Measurements from ENCODE around the gene TMEM164. TPM values are rescaled to one million over a fixed set of nuclear protein-coding genes. Genes with fewer than 3 reads are reported as not detected.

TMEM164 gene
- total and polyA plus RNA-seq, 2 of the 4 experiments (the other 2 are of a cell fraction), result 6.3 to 7.1 TPM

- H3K4me2 ChIP-seq (ENCODE audit: low read depth, low read length), result no peak overlapping the region
- dilution Hi-C loops (cut with HindIII; ENCODE audit: low sequenced_read_pairs, unreplicated experiment), result no loop called here
Observed at GRCh38 chrX:110167952-110168451, 165.1 kb downstream of the TMEM164 start.

More at GRCh38 chrX:110167952-110168451, 165.1 kb downstream of the TMEM164 start:
- ATAC-seq (ENCODE audit: low read depth) (peak; percentile 48), DNase-seq (no peak)
- Histone ChIP-seq H3K14ac (replicated peaks; ENCODE audit: low read depth, low read length) (no peak overlapping the region), H4K20me1 (ENCODE audit: insufficient read depth, low read length) (0 out of 2 replicates have a peak, but pooled peaks cover 3% of the 10 kb centered on the region), H3K56ac (ENCODE audit: extremely low read depth, insufficient read depth, low read length) (no peak overlapping the region), H3K4ac (ENCODE audit: low read depth, low read length) (no peak overlapping the region; the same call in 1 of the 2 replicates), H2AK9ac (replicated peaks; ENCODE audit: low read depth, low read length, poor library complexity) (peak overlapping the region; percentile 67), H3K27me3 (ENCODE audit: control insufficient read depth, insufficient read depth, low read length) (no peaks in the 10 kb centered on the region; the same call in 1 of the 2 replicates), H3K27ac (ENCODE audit: insufficient read depth, low read length) (no peak overlapping the region), H4K91ac (ENCODE audit: insufficient read depth, low read depth, low read length) (no peak overlapping the region; the same call in 1 of the 2 replicates), H3K79me1 (ENCODE audit: low read depth in 1 of 2, low read length in 2 of 2) (no peaks in the 10 kb centered on the region), H2BK15ac (ENCODE audit: low read depth, low read length) (no peak overlapping the region), H2AFZ (replicated peaks; ENCODE audit: low read length, poor library complexity) (no peak overlapping the region), H2AK5ac (ENCODE audit: low read depth, low read length) (no peak overlapping the region), H3K4me3 (ENCODE audit: insufficient read depth, low read depth, low read length) (no peak overlapping the region), H3K36me3 (ENCODE audit: control insufficient read depth, insufficient read depth, low read length) (0 out of 2 replicates have a peak, but pooled peaks cover under 1% of the 10 kb centered on the region), H4K5ac (ENCODE audit: low read depth, low read length) (no peak overlapping the region), H2BK5ac (ENCODE audit: low read depth, low read length, poor library complexity, severe bottlenecking) (no peak overlapping the region), H3K9me1 (ENCODE audit: insufficient read depth, low read length) (peaks cover 11% of the 10 kb centered on the region; the same call in 1 of the 2 replicates), H3K9ac (ENCODE audit: low read depth, low read length) (no peak overlapping the region), H4K8ac (ENCODE audit: low read depth in 2 of 2, low read length in 2 of 2) (no peak overlapping the region), H3K9me3 (ENCODE audit: control insufficient read depth, insufficient read depth, low read length) (no peaks in the 10 kb centered on the region), H3K4me1 (ENCODE audit: control insufficient read depth, insufficient read depth, low read length) (peaks cover 6% of the 10 kb centered on the region), H2BK20ac (ENCODE audit: low read depth, low read length) (peak overlapping the region; percentile 26; the same call in 1 of the 2 replicates), H2BK120ac (ENCODE audit: low read depth, low read length) (no peak overlapping the region), H3K23ac (ENCODE audit: low read depth, low read length) (no peak overlapping the region), H3K18ac (ENCODE audit: low read depth, low read length) (no peak overlapping the region)
- intact Hi-C loops (cut with micrococcal nuclease) (no loop called here), in situ Hi-C loops (cut with MboI; ENCODE audit: low sequenced_read_pairs) (no loop called here)
- no CpG with 5 or more reads among the region's 9 CpGs for WGBS, 2 experiments (ENCODE audit: extremely low coverage in 2 of 2, insufficient read length in 1 of 2)
- POLR2A ChIA-PET (ENCODE audit: unreplicated experiment), result no interaction called here
- CTCF ChIA-PET, result interaction anchor here (0.6 to 0.9 kb wide), 3 partner anchors 21 to 228 kb away, joined by 3 read pairs; no protein-coding TSS in a partner anchor
- no TSS peak for BruUV-seq (replicated peaks)
- TF ChIP-seq RCOR1 (IDR thresholded peaks at IDR 0.05; ENCODE audit: insufficient replicate concordance, low read length) (no peak), MAZ (IDR thresholded peaks at IDR 0.05; ENCODE audit: borderline replicate concordance, low read depth, low read length) (no peak), CTCF (conservative IDR thresholded peaks at IDR 0.05; ENCODE audit: low read depth, low read length) (peak; percentile 30), MAFK (IDR thresholded peaks at IDR 0.05; ENCODE audit: low read depth, low read length) (no peak), CEBPB (IDR thresholded peaks at IDR 0.05; ENCODE audit: low read depth, low read length) (no peak), NFE2L2 (IDR thresholded peaks at IDR 0.05; ENCODE audit: low read depth, low read length) (no peak), RFX5 (IDR thresholded peaks at IDR 0.05; ENCODE audit: low read depth, low read length) (no peak), RAD21 (IDR thresholded peaks at IDR 0.05; ENCODE audit: low read length) (no peak), BHLHE40 (IDR thresholded peaks at IDR 0.05; ENCODE audit: low read depth, low read length) (no peak), CHD1 (IDR thresholded peaks at IDR 0.05; ENCODE audit: low read depth, low read length) (no peak), MXI1 (IDR thresholded peaks at IDR 0.05; ENCODE audit: borderline replicate concordance, low read depth, low read length) (no peak), SMC3 (IDR thresholded peaks at IDR 0.05; ENCODE audit: low read depth, low read length) (0 out of 2 replicates have a peak, but pooled peaks have one; percentile 17), ELK1 (IDR thresholded peaks at IDR 0.05; ENCODE audit: borderline replicate concordance, low read depth, low read length) (no peak), POLR2A (IDR thresholded peaks at IDR 0.05; ENCODE audit: low read depth, low read length) (no peak), USF2 (IDR thresholded peaks at IDR 0.05; ENCODE audit: low read depth, low read length) (no peak), FOS (IDR thresholded peaks at IDR 0.05; ENCODE audit: low read depth, low read length) (no peak)

Data from IMR-90 (cell line).